ENCODE results near the gene MAN1A1. TPM values are rescaled to one million over a fixed set of nuclear protein-coding genes. Genes with fewer than 3 reads are reported as not detected.

MAN1A1 gene
- polyA plus RNA-seq, 2 of the 4 experiments (the other 2 are of a cell fraction), result 0.05 TPM; not detected in 1

DNA sequence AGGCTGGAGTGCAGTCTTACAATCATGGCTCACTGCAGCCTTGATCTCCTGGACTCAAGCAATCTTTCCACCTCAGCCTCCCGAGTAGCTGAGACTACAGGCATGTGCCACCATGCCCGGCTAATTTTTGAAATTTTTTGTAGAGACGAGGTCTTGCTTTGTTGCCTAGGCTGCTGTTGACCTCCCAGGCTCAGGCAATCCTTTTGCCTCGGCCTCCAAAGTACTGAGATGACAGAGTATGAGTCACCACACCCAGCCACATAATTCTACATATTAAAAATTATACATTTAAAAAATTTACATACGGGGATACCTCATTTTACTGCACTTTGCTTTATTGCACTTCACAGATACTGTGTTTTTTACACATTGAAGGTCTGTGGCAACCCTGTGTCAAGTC, 115.1 kb downstream of the MAN1A1 start:
- H3K4me3 ChIP-seq, result no peak overlapping the region
- ChIA-PET POLR2A (no interaction called here), CTCF (no interaction called here)
- ATAC-seq (no peak), DNase-seq (ENCODE audit: low read depth in 1 of 2, low spot score in 1 of 2) (no peak), FAIRE-seq (no peak)
- WGBS (ENCODE audit: missing lambda C conversion rate), result 4% methylated on average over 5 of the region's 5 CpGs
- no peak for TF ChIP-seq ZC3H11A (IDR thresholded peaks at IDR 0.05)
- TF ChIP-seq MAZ (IDR thresholded peaks at IDR 0.05; ENCODE audit: borderline replicate concordance, low read depth, low read length), result no peak
- no peak for TF ChIP-seq ZSCAN20 (CRISPR knock-in tag; IDR thresholded peaks at IDR 0.05)
- TF ChIP-seq CHD4 (IDR thresholded peaks at IDR 0.05; ENCODE audit: borderline replicate concordance), result no peak
- no peak for TF ChIP-seq CBX2 (IDR thresholded peaks at IDR 0.05; ENCODE audit: borderline replicate concordance, low read depth)
- TF ChIP-seq RFX5 (IDR thresholded peaks at IDR 0.05), result no peak
- TF ChIP-seq EHMT2 (IDR thresholded peaks at IDR 0.05; ENCODE audit: low read depth), result no peak
- TF ChIP-seq EHF (CRISPR knock-in tag; IDR thresholded peaks at IDR 0.05), result no peak
- no peak for TF ChIP-seq TFCP2L1 (CRISPR knock-in tag; IDR thresholded peaks at IDR 0.05)
- no peak for TF ChIP-seq HDAC2 (IDR thresholded peaks at IDR 0.05)
- no peak for TF ChIP-seq SREBF2 (IDR thresholded peaks at IDR 0.05)
- TF ChIP-seq FOSB (CRISPR knock-in tag; IDR thresholded peaks at IDR 0.05), result no peak
- TF ChIP-seq CHD2 (IDR thresholded peaks at IDR 0.05; ENCODE audit: low read length, partially characterized antibody), result no peak
- no peak for TF ChIP-seq NFE2L2 (conservative IDR thresholded peaks at IDR 0.05; ENCODE audit: low read length)
- TF ChIP-seq, protein P1, sequence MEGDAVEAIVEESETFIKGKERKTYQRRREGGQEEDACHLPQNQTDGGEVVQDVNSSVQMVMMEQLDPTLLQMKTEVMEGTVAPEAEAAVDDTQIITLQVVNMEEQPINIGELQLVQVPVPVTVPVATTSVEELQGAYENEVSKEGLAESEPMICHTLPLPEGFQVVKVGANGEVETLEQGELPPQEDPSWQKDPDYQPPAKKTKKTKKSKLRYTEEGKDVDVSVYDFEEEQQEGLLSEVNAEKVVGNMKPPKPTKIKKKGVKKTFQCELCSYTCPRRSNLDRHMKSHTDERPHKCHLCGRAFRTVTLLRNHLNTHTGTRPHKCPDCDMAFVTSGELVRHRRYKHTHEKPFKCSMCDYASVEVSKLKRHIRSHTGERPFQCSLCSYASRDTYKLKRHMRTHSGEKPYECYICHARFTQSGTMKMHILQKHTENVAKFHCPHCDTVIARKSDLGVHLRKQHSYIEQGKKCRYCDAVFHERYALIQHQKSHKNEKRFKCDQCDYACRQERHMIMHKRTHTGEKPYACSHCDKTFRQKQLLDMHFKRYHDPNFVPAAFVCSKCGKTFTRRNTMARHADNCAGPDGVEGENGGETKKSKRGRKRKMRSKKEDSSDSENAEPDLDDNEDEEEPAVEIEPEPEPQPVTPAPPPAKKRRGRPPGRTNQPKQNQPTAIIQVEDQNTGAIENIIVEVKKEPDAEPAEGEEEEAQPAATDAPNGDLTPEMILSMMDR (IDR thresholded peaks at IDR 0.05), result no peak
- no peak for TF ChIP-seq TP53 (CRISPR knock-in tag; IDR thresholded peaks at IDR 0.05)
- no peak overlapping the region for H3K4me2 ChIP-seq
- H3K9me3 ChIP-seq, result no peaks in the 10 kb centered on the region
- H3K27ac ChIP-seq, result no peak overlapping the region
- H3K4me1 ChIP-seq, result no peaks in the 10 kb centered on the region

DNA sequence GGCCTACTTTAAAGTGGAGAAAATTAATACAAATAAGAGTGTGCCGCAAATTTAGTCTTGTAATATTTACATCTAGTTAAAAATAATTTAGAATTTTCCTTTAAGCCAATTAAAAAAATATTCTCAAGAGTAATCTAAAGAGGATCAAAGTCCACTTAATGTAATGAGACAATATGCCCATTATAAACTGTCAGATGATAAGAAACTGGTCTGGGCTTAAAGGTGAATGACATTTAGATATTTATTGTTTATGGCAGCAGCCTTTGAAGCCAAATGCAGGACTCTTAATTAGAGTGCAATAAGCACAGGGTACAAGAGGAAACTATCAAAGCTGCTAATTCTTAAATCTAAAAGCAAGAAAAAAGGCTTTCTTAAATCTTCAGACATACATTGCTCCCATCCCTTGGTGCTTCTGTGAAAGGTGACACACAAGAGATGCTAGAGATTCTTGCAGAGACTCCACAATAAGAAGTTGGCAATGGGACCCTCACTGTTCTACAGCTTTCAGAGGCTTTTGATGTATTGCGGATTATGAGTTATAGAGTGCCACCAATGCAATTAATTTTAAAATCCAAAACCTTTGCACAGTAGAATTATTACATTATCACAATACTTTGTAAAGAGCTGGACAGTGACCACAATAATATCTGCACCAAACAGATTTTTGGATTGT, 116.1 kb downstream of the MAN1A1 start:
- no peak overlapping the region for H3K27ac ChIP-seq
- no peak for TF ChIP-seq FOSB (CRISPR knock-in tag; IDR thresholded peaks at IDR 0.05)
- TF ChIP-seq HOXB5 (CRISPR knock-in tag; IDR thresholded peaks at IDR 0.05), result no peak
- TF ChIP-seq RNF2 (IDR thresholded peaks at IDR 0.05; ENCODE audit: borderline replicate concordance, low read depth), result no peak
- no peak for TF ChIP-seq CHD4 (IDR thresholded peaks at IDR 0.05; ENCODE audit: borderline replicate concordance)
- TF ChIP-seq, protein P2, sequence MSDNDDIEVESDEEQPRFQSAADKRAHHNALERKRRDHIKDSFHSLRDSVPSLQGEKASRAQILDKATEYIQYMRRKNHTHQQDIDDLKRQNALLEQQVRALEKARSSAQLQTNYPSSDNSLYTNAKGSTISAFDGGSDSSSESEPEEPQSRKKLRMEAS (IDR thresholded peaks at IDR 0.05), result no peak
- no peak for TF ChIP-seq NFE2L2 (conservative IDR thresholded peaks at IDR 0.05; ENCODE audit: low read length)
- TF ChIP-seq MAFK (IDR thresholded peaks at IDR 0.05; ENCODE audit: partially characterized antibody), result no peak
- no peak for TF ChIP-seq CBX8 (IDR thresholded peaks at IDR 0.05)
- no peak for TF ChIP-seq EHF (CRISPR knock-in tag; IDR thresholded peaks at IDR 0.05)
- TF ChIP-seq RFX5 (IDR thresholded peaks at IDR 0.05), result no peak
- TF ChIP-seq HOXB13 (CRISPR knock-in tag; IDR thresholded peaks at IDR 0.05; ENCODE audit: low read depth), result no peak
- DNase-seq (ENCODE audit: low read depth in 1 of 2, low spot score in 1 of 2) (no peak), FAIRE-seq (no peak), ATAC-seq (no peak)
- H3K4me1 ChIP-seq, result no peaks in the 10 kb centered on the region
- H3K9me3 ChIP-seq, result no peaks in the 10 kb centered on the region
- ChIA-PET POLR2A (no interaction called here), CTCF (no interaction called here)
- H3K4me2 ChIP-seq, result no peak overlapping the region
- no peak overlapping the region for H3K4me3 ChIP-seq
- WGBS (ENCODE audit: missing lambda C conversion rate), result 85% methylated on average over 2 of the region's 2 CpGs

DNA sequence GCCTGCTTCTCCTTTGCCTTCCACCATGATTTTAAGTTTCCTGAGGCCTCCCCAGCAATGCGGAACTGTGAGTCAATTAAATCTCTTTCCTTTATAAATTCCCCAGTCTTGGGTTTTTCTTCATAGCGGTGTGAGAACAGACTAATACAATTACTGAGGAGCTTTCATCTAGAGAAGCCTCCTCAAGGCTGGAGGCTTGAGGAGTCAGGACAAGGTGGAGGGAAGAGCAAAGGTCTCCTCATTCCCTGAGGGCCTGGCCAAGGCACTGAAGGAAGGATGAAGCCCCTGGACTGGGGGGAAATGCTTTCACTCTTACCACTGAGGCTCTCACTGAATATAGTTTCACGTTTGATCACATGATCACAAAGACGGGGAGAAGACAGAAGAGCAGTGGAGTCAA, 118.2 kb downstream of the MAN1A1 start:
- no peak overlapping the region for H3K4me3 ChIP-seq
- H3K9me3 ChIP-seq, result no peaks in the 10 kb centered on the region
- no peak for FAIRE-seq
- 40% methylated on average over 4 of the region's 4 CpGs for WGBS (ENCODE audit: missing lambda C conversion rate)
- ChIA-PET CTCF (no interaction called here), POLR2A (no interaction called here)
- no peak overlapping the region for H3K27ac ChIP-seq
- no peaks in the 10 kb centered on the region for H3K4me1 ChIP-seq
- H3K4me2 ChIP-seq, result no peak overlapping the region
- no peak for ATAC-seq
- no peak for DNase-seq (ENCODE audit: low read depth in 1 of 2, low spot score in 1 of 2)
- TF ChIP-seq TP53 (CRISPR knock-in tag; IDR thresholded peaks at IDR 0.05), result no peak
- TF ChIP-seq, protein P3, sequence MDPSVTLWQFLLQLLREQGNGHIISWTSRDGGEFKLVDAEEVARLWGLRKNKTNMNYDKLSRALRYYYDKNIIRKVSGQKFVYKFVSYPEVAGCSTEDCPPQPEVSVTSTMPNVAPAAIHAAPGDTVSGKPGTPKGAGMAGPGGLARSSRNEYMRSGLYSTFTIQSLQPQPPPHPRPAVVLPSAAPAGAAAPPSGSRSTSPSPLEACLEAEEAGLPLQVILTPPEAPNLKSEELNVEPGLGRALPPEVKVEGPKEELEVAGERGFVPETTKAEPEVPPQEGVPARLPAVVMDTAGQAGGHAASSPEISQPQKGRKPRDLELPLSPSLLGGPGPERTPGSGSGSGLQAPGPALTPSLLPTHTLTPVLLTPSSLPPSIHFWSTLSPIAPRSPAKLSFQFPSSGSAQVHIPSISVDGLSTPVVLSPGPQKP (IDR thresholded peaks at IDR 0.05; ENCODE audit: low read depth, low read length), result no peak
- TF ChIP-seq, protein P2 (IDR thresholded peaks at IDR 0.05), result no peak
- no peak for TF ChIP-seq MAFK (IDR thresholded peaks at IDR 0.05; ENCODE audit: partially characterized antibody)
- TF ChIP-seq RNF2 (IDR thresholded peaks at IDR 0.05; ENCODE audit: borderline replicate concordance, low read depth), result no peak
- no peak for TF ChIP-seq PHF8 (IDR thresholded peaks at IDR 0.05; ENCODE audit: borderline replicate concordance, low read depth)
- TF ChIP-seq, protein P4, sequence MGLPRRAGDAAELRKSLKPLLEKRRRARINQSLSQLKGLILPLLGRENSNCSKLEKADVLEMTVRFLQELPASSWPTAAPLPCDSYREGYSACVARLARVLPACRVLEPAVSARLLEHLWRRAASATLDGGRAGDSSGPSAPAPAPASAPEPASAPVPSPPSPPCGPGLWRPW (IDR thresholded peaks at IDR 0.05), result no peak
- TF ChIP-seq, protein P5, sequence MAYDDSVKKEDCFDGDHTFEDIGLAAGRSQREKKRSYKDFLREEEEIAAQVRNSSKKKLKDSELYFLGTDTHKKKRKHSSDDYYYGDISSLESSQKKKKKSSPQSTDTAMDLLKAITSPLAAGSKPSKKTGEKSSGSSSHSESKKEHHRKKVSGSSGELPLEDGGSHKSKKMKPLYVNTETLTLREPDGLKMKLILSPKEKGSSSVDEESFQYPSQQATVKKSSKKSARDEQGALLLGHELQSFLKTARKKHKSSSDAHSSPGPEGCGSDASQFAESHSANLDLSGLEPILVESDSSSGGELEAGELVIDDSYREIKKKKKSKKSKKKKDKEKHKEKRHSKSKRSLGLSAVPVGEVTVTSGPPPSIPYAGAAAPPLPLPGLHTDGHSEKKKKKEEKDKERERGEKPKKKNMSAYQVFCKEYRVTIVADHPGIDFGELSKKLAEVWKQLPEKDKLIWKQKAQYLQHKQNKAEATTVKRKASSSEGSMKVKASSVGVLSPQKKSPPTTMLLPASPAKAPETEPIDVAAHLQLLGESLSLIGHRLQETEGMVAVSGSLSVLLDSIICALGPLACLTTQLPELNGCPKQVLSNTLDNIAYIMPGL (CRISPR knock-in tag; IDR thresholded peaks at IDR 0.05; ENCODE audit: borderline replicate concordance), result no peak
- TF ChIP-seq TFCP2L1 (CRISPR knock-in tag; IDR thresholded peaks at IDR 0.05), result no peak
- no peak for TF ChIP-seq JUN (IDR thresholded peaks at IDR 0.05)
- TF ChIP-seq, protein P6, sequence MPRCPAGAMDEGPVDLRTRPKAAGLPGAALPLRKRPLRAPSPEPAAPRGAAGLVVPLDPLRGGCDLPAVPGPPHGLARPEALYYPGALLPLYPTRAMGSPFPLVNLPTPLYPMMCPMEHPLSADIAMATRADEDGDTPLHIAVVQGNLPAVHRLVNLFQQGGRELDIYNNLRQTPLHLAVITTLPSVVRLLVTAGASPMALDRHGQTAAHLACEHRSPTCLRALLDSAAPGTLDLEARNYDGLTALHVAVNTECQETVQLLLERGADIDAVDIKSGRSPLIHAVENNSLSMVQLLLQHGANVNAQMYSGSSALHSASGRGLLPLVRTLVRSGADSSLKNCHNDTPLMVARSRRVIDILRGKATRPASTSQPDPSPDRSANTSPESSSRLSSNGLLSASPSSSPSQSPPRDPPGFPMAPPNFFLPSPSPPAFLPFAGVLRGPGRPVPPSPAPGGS (IDR thresholded peaks at IDR 0.05), result no peak
